SJCRH30 (cell line): Measurements from ENCODE around the gene XPO4. TPM values are rescaled to one million over a fixed set of nuclear protein-coding genes. Genes with fewer than 3 reads are reported as not detected.
"Not testable (repeated sequence)": the region's sequence is repeated elsewhere in the genome, so short reads cannot be mapped to it uniquely, and the experiment has no call there.

Source experiments
- DNase-seq, 2 experiments: peaks; one replicate each; pipeline ENCODE4 v3.0.0-alpha.2; 2015 to 2020
- H3K27ac ChIP-seq: fragments of 250-450 bp; sonication (Bioruptor Pico); 2 replicates; pipeline ENCODE4 v1.5.1; 2020; ENCODE audit warnings: mild to moderate bottlenecking, moderate library complexity
- H3K27me3 ChIP-seq: fragments of 250-450 bp; sonication (Bioruptor Pico); 2 replicates; pipeline ENCODE4 v1.5.1; 2020; ENCODE audit warnings: mild to moderate bottlenecking, moderate library complexity
- H3K36me3 ChIP-seq: fragments of 250-450 bp; sonication (Bioruptor Pico); 2 replicates; pipeline ENCODE4 v1.5.1; 2020; ENCODE audit warnings: mild to moderate bottlenecking, moderate library complexity
- H3K4me1 ChIP-seq: fragments of 250-450 bp; sonication (Bioruptor Pico); 2 replicates; pipeline ENCODE4 v1.5.1; 2020; ENCODE audit warnings: mild to moderate bottlenecking, moderate library complexity
- H3K4me3 ChIP-seq: fragments of 250-450 bp; sonication (Bioruptor Pico); 2 replicates; pipeline ENCODE4 v1.5.1; 2020; ENCODE audit warnings: mild to moderate bottlenecking, moderate library complexity
- H3K9me3 ChIP-seq: fragments of 250-450 bp; sonication (Bioruptor Pico); replicated peaks from 2 replicates; pipeline ENCODE4 v1.5.1; 2020; ENCODE audit warnings: mild to moderate bottlenecking, moderate library complexity
- total RNA-seq: library from RNA; depleted of rRNA; stranded (reverse); fragments of >200 nt; shearing (Covaris generic); gene quantifications from 2 replicates; pipeline ENCODE4 v1.2.3, GENCODE V29; 2014

XPO4 gene
- total RNA-seq, 1 experiment from 2014 or later: 48.0 TPM

GRCh38 chr13:20773194-20774080 lies 129.1 kb downstream of the XPO4 start, which contains the start of gene EEF1AKMT1:
Gene EEF1AKMT1, minus strand, starts transcription at chr13:20773961. Its CDS starts 16,363 bp downstream, at chr13:20757598.
- Histone ChIP-seq H3K9me3 (0 out of 2 replicates have a peak, but pooled peaks cover 2% of the 10 kb centered on the region), H3K4me1 (no peaks in the 10 kb centered on the region), H3K4me3 (peak within 1 kb of the TSS; percentile 66), H3K27ac (peak within 1 kb of the TSS; percentile 87), H3K27me3 (no peaks in the 10 kb centered on the region), H3K36me3 (peaks cover 6% of the 10 kb centered on the region)
- DNase-seq: peak; percentile 87 to 89

- Histone ChIP-seq H3K27me3 (no peaks in the 10 kb centered on the region), H3K27ac (peak overlapping the region; percentile 87), H3K4me1 (no peaks in the 10 kb centered on the region), H3K9me3 (0 out of 2 replicates have a peak, but pooled peaks cover 2% of the 10 kb centered on the region), H3K36me3 (peaks cover 6% of the 10 kb centered on the region), H3K4me3 (peak overlapping the region; percentile 66)
- DNase-seq: no peak
Observed at GRCh38 chr13:20772401-20773131, 130.0 kb downstream of the XPO4 start.

GRCh38 chr13:20769834-20770233 lies 132.7 kb downstream of the XPO4 start:
- DNase-seq: no peak
- no peaks in the 10 kb centered on the region for H3K36me3 ChIP-seq
- 0 out of 2 replicates have a peak, but pooled peaks cover 2% of the 10 kb centered on the region for H3K9me3 ChIP-seq
- no peaks in the 10 kb centered on the region for H3K4me1 ChIP-seq
- H3K27me3 ChIP-seq: no peaks in the 10 kb centered on the region
- no peak overlapping the region for H3K4me3 ChIP-seq
- no peak overlapping the region for H3K27ac ChIP-seq

GRCh38 chr13:20769091-20769490 lies 133.5 kb downstream of the XPO4 start:
- no peak for DNase-seq
- no peak overlapping the region for H3K27ac ChIP-seq
- H3K4me3 ChIP-seq: no peak overlapping the region
- H3K4me1 ChIP-seq: no peaks in the 10 kb centered on the region
- H3K27me3 ChIP-seq: no peaks in the 10 kb centered on the region
- H3K36me3 ChIP-seq: no peaks in the 10 kb centered on the region
- H3K9me3 ChIP-seq: 0 out of 2 replicates have a peak, but pooled peaks cover 2% of the 10 kb centered on the region

GRCh38 chr13:20767309-20767943 lies 135.1 kb downstream of the XPO4 start:
- Histone ChIP-seq H3K36me3 (no peaks in the 10 kb centered on the region), H3K9me3 (0 out of 2 replicates have a peak, but pooled peaks cover 2% of the 10 kb centered on the region), H3K4me1 (no peaks in the 10 kb centered on the region), H3K27me3 (no peaks in the 10 kb centered on the region), H3K4me3 (no peak overlapping the region), H3K27ac (no peak overlapping the region)
- DNase-seq: no peak

GRCh38 chr13:20760872-20761271 lies 141.7 kb downstream of the XPO4 start:
- Histone ChIP-seq H3K4me3 (no peak overlapping the region), H3K36me3 (no peaks in the 10 kb centered on the region), H3K9me3 (peaks cover 3% of the 10 kb centered on the region; the same call in 1 of the 2 replicates), H3K27ac (no peak overlapping the region), H3K27me3 (no peaks in the 10 kb centered on the region), H3K4me1 (no peaks in the 10 kb centered on the region)
- DNase-seq: no peak

- Histone ChIP-seq H3K27ac (no peak overlapping the region), H3K4me3 (no peak overlapping the region)
Observed at GRCh38 chr13:20754009-20754408, 148.5 kb downstream of the XPO4 start.

GRCh38 chr13:20749377-20749776 lies 153.2 kb downstream of the XPO4 start:
- H3K27me3 ChIP-seq: no peaks in the 10 kb centered on the region
- H3K9me3 ChIP-seq: 0 out of 2 replicates have a peak, but pooled peaks cover 4% of the 10 kb centered on the region
- no peak for DNase-seq
- no peak overlapping the region for H3K27ac ChIP-seq
- no peak overlapping the region for H3K4me3 ChIP-seq
- no peaks in the 10 kb centered on the region for H3K4me1 ChIP-seq
- H3K36me3 ChIP-seq: no peaks in the 10 kb centered on the region

More at GRCh38 chr13:20754009-20754408, 148.5 kb downstream of the XPO4 start:
- peaks cover 4% of the 10 kb centered on the region; the same call in 1 of the 2 replicates for H3K9me3 ChIP-seq
- DNase-seq: no peak
- no peaks in the 10 kb centered on the region for H3K27me3 ChIP-seq
- no peaks in the 10 kb centered on the region for H3K4me1 ChIP-seq
- no peaks in the 10 kb centered on the region for H3K36me3 ChIP-seq

- H3K4me3 ChIP-seq, H3K27me3 ChIP-seq, H3K36me3 ChIP-seq, H3K9me3 ChIP-seq, DNase-seq, H3K4me1 ChIP-seq, H3K27ac ChIP-seq: not testable (repeated sequence)
Observed at GRCh38 chr13:20743830-20744404, 158.6 kb downstream of the XPO4 start.

- no peak for DNase-seq
- H3K36me3 ChIP-seq: no peaks in the 10 kb centered on the region
- H3K27ac ChIP-seq: no peak overlapping the region
- H3K4me3 ChIP-seq: no peak overlapping the region
- peaks cover 5% of the 10 kb centered on the region for H3K9me3 ChIP-seq
- no peaks in the 10 kb centered on the region for H3K27me3 ChIP-seq
- peaks cover 8% of the 10 kb centered on the region for H3K4me1 ChIP-seq
Observed at GRCh38 chr13:20740021-20740420, 162.5 kb downstream of the XPO4 start.

- Histone ChIP-seq H3K9me3 (no peaks in the 10 kb centered on the region), H3K4me1 (peaks cover 8% of the 10 kb centered on the region), H3K36me3 (no peaks in the 10 kb centered on the region), H3K4me3 (no peak overlapping the region), H3K27me3 (peaks cover 3% of the 10 kb centered on the region; the same call in 1 of the 2 replicates), H3K27ac (no peak overlapping the region)
- DNase-seq: peak; percentile 30 to 64
Observed at GRCh38 chr13:20738616-20739015, 163.9 kb downstream of the XPO4 start.

GRCh38 chr13:20729633-20730585 lies 172.6 kb downstream of the XPO4 start:
- Histone ChIP-seq H3K27me3 (peaks cover 3% of the 10 kb centered on the region; the same call in 1 of the 2 replicates), H3K27ac (no peak overlapping the region), H3K9me3 (no peaks in the 10 kb centered on the region), H3K4me1 (no peaks in the 10 kb centered on the region), H3K4me3 (no peak overlapping the region), H3K36me3 (no peaks in the 10 kb centered on the region)
- no peak for DNase-seq

GRCh38 chr13:20728579-20729311 lies 173.8 kb downstream of the XPO4 start:
- H3K4me3 ChIP-seq: no peak overlapping the region

More at GRCh38 chr13:20728579-20729311, 173.8 kb downstream of the XPO4 start:
- no peaks in the 10 kb centered on the region for H3K4me1 ChIP-seq
- DNase-seq: no peak
- no peaks in the 10 kb centered on the region for H3K9me3 ChIP-seq
- H3K27me3 ChIP-seq: no peaks in the 10 kb centered on the region
- H3K36me3 ChIP-seq: no peaks in the 10 kb centered on the region
- H3K27ac ChIP-seq: no peak overlapping the region
